OCI-LY7 (cell line): Measurements from ENCODE around the gene FOXJ3. TPM values are rescaled to one million over a fixed set of nuclear protein-coding genes. Genes with fewer than 3 reads are reported as not detected.

Source experiments
- BruUV-seq: library from RNA; stranded (reverse); fragments of 400-500 nt; replicated peaks from 2 replicates; lab custom pipeline; 2021; lab: Mats Ljungman, UMichigan
- CTCF ChIA-PET: fragments of 300-600 bp; sonication (Branson Sonifier 250); formaldehyde crosslinking; loops from one replicate; lab custom pipeline; 2022; ENCODE audit warnings: antibody characterized with exemption; ENCODE audit not compliant: unreplicated experiment; lab: Charles Lee
- POLR2A ChIA-PET: fragments of 300-600 bp; sonication (Branson Sonifier 250); formaldehyde crosslinking; loops from one replicate; lab custom pipeline; 2022; ENCODE audit warnings: antibody characterized with exemption; lab: Charles Lee
- DNase-seq: peaks from one replicate; pipeline ENCODE4 v3.0.0-alpha.2; 2015; ENCODE audit warnings: low spot score
- H2AFZ ChIP-seq: fragments of 200-600 bp; sonication (generic), shearing (Covaris generic); 2 replicates; pipeline ENCODE4 v1.6.1; 2014; ENCODE audit warnings: mild to moderate bottlenecking, antibody characterized with exemption, low read length, moderate library complexity
- H3K27ac ChIP-seq: fragments of 200-600 bp; sonication (generic); 2 replicates; pipeline ENCODE4 v1.5.1; 2014; ENCODE audit warnings: mixed run types, low read depth, mild to moderate bottlenecking, moderate library complexity, low read length, inconsistent platforms; ENCODE audit not compliant: poor library complexity, severe bottlenecking
- H3K36me3 ChIP-seq: fragments of 200-600 bp; sonication (generic); 2 replicates; pipeline ENCODE4 v1.6.1; 2014; ENCODE audit warnings: mild to moderate bottlenecking, antibody characterized with exemption, low read length, moderate library complexity, mixed read lengths; ENCODE audit not compliant: insufficient read depth
- H3K4me1 ChIP-seq: fragments of 200-600 bp; sonication (generic); 2 replicates; pipeline ENCODE4 v1.5.1; 2014; ENCODE audit warnings: mild to moderate bottlenecking, low read length; ENCODE audit not compliant: insufficient read depth, poor library complexity, severe bottlenecking
- H3K4me2 ChIP-seq: fragments of 200-600 bp; sonication (generic); 2 replicates; pipeline ENCODE4 v1.6.1; 2014; ENCODE audit warnings: mild to moderate bottlenecking, low read length
- H3K4me3 ChIP-seq: fragments of 200-600 bp; sonication (generic); 2 replicates; pipeline ENCODE4 v1.5.1; 2014; ENCODE audit warnings: mild to moderate bottlenecking, low read depth, low read length; ENCODE audit not compliant: poor library complexity, severe bottlenecking
- H3K79me2 ChIP-seq: fragments of 200-600 bp; sonication (generic); 2 replicates; pipeline ENCODE4 v1.6.1; 2016; ENCODE audit warnings: low read depth, mild to moderate bottlenecking, low read length, moderate library complexity, mixed read lengths; ENCODE audit not compliant: insufficient read depth
- H3K9me2 ChIP-seq: fragments of 200-600 bp; sonication (generic); 2 replicates; pipeline ENCODE4 v1.6.1; 2016; ENCODE audit warnings: mild to moderate bottlenecking, low read length, mixed read lengths; ENCODE audit not compliant: insufficient read depth
- H3K9me3 ChIP-seq: fragments of 200-600 bp; sonication (generic); 2 replicates; pipeline ENCODE4 v1.6.1; 2014; ENCODE audit warnings: mild to moderate bottlenecking, mixed run types, low read length, mixed read lengths
- H4K20me1 ChIP-seq: fragments of 200-600 bp; sonication (generic); 2 replicates; pipeline ENCODE4 v1.6.1; 2014; ENCODE audit warnings: mild to moderate bottlenecking, antibody characterized with exemption, low read length, moderate library complexity, mixed read lengths; ENCODE audit not compliant: insufficient read depth
- EZH2phosphoT487 ChIP-seq: fragments of 200-600 bp; sonication (generic); IDR thresholded peaks from 2 replicates; pipeline ENCODE4 v1.6.1; 2018; ENCODE audit warnings: low read depth, borderline replicate concordance, mild to moderate bottlenecking, mixed run types, antibody characterized with exemption, low read length, moderate library complexity, mixed read lengths
- intact Hi-C: fragments of 100-400 bp; cut with micrococcal nuclease; formaldehyde crosslinking; loops from one replicate; pipeline ENCODE4 v1.10.0; 2022; ENCODE audit not compliant: unreplicated experiment
- total RNA-seq, 2 experiments: library from RNA; depleted of rRNA in 1 of 2; stranded (reverse); fragments of >200 nt in 1 of 2; shearing (Covaris generic) in 1 of 2; gene quantifications; 2 replicates each; pipeline ENCODE4 v1.2.3, GENCODE V29; 2014 to 2022
- TF ChIP-seq, protein P1 (sequence below): fragments of 200-600 bp; sonication (generic); conservative IDR thresholded peaks from 2 replicates; pipeline ENCODE4 v1.5.1; 2014; ENCODE audit warnings: mild to moderate bottlenecking, antibody characterized with exemption, low read length, moderate library complexity, mixed read lengths

FOXJ3 gene
- total RNA-seq, 2 experiments from 2014 or later, result 34.8 to 43.1 TPM

DNA sequence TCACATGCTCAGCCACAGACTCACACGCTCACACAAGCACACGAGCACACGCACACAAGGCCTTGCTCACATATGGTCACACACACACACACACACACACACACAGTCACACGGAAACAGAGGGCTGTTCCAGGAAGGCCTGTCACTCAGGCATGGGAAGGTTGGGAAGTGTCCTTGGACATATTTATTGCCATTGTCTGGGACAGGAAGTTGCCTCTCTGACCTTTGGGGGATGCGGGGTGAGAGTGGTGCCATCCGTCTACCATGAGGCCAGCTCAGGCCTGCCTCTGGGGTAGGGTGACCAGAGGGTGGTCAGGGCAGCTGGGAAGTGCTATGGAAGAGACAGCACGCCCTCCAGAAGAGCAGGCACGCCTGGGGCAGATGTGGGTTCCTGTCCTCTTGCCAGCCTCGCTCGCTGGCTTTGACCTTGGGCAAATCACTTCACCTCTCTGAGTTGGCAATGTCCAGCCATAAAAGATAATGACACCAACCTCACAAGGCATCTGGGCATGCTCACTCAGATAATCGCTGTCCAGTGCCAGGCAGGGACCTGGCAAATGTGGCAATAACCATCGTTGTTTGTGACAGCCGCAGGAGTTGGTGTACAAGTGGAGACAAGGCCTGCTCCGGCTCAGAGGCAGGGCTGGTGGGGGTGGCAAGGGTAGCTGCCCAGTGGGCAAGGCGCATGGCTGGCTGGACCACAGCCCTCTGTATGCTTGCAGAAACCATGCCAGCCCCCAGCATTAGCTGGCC lies 162.5 kb downstream of the FOXJ3 start:
- Histone ChIP-seq H3K4me1 (no peaks in the 10 kb centered on the region), H3K36me3 (peaks cover 5% of the 10 kb centered on the region; the same call in 1 of the 2 replicates), H3K9me3 (no peaks in the 10 kb centered on the region), H3K79me2 (no peaks in the 10 kb centered on the region), H3K27ac (no peak overlapping the region), H4K20me1 (peaks cover 5% of the 10 kb centered on the region; the same call in 1 of the 2 replicates), H3K4me2 (no peak overlapping the region), H2AFZ (no peak overlapping the region), H3K9me2 (no peaks in the 10 kb centered on the region), H3K4me3 (no peak overlapping the region)
- CTCF ChIA-PET, result interaction anchor here (0.6 kb wide), 1 partner anchor 1685 kb away, joined by 4 read pairs; no protein-coding TSS in a partner anchor
- POLR2A ChIA-PET, result interaction anchor here (0.6 kb wide), 1 partner anchor 23 kb away, joined by 3 read pairs; no protein-coding TSS in a partner anchor
- no TSS peak for BruUV-seq
- intact Hi-C loops, result loop anchor here (2.0 kb wide), 1 partner anchor 598 kb away; no protein-coding TSS in a partner anchor
- DNase-seq, result no peak
- TF ChIP-seq, protein P1, sequence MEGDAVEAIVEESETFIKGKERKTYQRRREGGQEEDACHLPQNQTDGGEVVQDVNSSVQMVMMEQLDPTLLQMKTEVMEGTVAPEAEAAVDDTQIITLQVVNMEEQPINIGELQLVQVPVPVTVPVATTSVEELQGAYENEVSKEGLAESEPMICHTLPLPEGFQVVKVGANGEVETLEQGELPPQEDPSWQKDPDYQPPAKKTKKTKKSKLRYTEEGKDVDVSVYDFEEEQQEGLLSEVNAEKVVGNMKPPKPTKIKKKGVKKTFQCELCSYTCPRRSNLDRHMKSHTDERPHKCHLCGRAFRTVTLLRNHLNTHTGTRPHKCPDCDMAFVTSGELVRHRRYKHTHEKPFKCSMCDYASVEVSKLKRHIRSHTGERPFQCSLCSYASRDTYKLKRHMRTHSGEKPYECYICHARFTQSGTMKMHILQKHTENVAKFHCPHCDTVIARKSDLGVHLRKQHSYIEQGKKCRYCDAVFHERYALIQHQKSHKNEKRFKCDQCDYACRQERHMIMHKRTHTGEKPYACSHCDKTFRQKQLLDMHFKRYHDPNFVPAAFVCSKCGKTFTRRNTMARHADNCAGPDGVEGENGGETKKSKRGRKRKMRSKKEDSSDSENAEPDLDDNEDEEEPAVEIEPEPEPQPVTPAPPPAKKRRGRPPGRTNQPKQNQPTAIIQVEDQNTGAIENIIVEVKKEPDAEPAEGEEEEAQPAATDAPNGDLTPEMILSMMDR, result no peak
- TF ChIP-seq EZH2phosphoT487, result no peak

DNA sequence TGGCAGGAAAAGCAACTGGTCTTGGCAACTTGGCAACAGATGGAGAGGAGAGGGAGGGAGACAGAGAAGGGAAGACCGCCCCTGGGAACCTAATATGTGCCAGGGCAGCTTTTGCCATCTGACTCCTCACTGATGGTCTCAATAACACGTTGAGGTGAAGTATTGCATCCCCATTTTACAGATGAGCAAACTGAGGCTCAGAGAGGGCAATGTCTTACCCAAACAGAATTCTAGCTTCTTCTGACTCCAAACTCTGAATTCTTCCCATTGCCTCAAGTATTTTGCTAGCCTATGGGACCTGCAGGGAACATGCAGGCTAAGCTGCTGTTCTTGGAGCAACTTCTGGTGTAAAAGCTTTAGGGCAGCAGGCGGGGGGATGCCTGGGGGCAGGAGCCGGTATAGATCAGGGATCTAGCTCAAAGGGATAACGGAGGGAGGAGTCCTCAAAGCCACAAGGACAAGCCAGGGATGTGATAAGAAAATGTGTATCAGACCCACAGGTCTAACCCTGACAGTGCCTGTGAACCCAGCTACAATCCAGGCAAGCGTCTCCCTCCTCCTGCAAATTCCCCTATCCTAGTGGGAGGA lies 163.3 kb downstream of the FOXJ3 start:
- Histone ChIP-seq H3K36me3 (no peaks in the 10 kb centered on the region; the same call in 1 of the 2 replicates), H3K4me3 (no peak overlapping the region), H3K9me3 (no peaks in the 10 kb centered on the region), H3K4me2 (no peak overlapping the region), H4K20me1 (no peaks in the 10 kb centered on the region), H3K4me1 (no peaks in the 10 kb centered on the region), H3K27ac (no peak overlapping the region), H2AFZ (no peak overlapping the region), H3K79me2 (no peaks in the 10 kb centered on the region), H3K9me2 (no peaks in the 10 kb centered on the region)
- POLR2A ChIA-PET, result no interaction called here
- intact Hi-C loops, result loop anchor here (2.0 kb wide), 1 partner anchor 597 kb away; no protein-coding TSS in a partner anchor
- CTCF ChIA-PET, result no interaction called here
- TF ChIP-seq EZH2phosphoT487, result no peak
- TF ChIP-seq, protein P1, result no peak
- no TSS peak for BruUV-seq
- DNase-seq, result no peak
